RWPE2 (cell line): ENCODE measurements around the gene MYL12B.

Source experiments
- ATAC-seq: fragments of 200-7000 bp; cut with Tn5 transposase; 3 replicates; pipeline ENCODE4 v1.9.1; 2021; ENCODE audit warnings: low read depth
- DNase-seq: peaks from one replicate; pipeline ENCODE4 v3.0.0-alpha.2; 2020; ENCODE audit warnings: low spot score
- H3K27ac ChIP-seq: fragments of 450-650 bp; 2 replicates; pipeline ENCODE4 v1.5.1; 2017; ENCODE audit warnings: mild to moderate bottlenecking; ENCODE audit not compliant: poor library complexity, severe bottlenecking
- H3K27me3 ChIP-seq: fragments of 250-450 bp; sonication (Bioruptor Pico); 2 replicates; pipeline ENCODE4 v1.5.1; 2021; ENCODE audit warnings: mild to moderate bottlenecking, moderate library complexity; ENCODE audit not compliant: insufficient read depth, poor library complexity, severe bottlenecking
- H3K36me3 ChIP-seq: fragments of 250-450 bp; sonication (Bioruptor Pico); 2 replicates; pipeline ENCODE4 v1.5.1; 2020; ENCODE audit warnings: low read depth, mild to moderate bottlenecking, moderate library complexity
- H3K4me1 ChIP-seq: fragments of 250-450 bp; sonication (Bioruptor Pico); 2 replicates; pipeline ENCODE4 v1.5.1; 2021; ENCODE audit warnings: mild to moderate bottlenecking, moderate library complexity; ENCODE audit not compliant: insufficient read depth, poor library complexity, severe bottlenecking
- H3K4me3 ChIP-seq: fragments of 250-450 bp; sonication (Bioruptor Pico); 2 replicates; pipeline ENCODE4 v1.5.1; 2021; ENCODE audit warnings: mild to moderate bottlenecking, moderate library complexity; ENCODE audit not compliant: severe bottlenecking
- H3K9me3 ChIP-seq: fragments of 250-450 bp; sonication (Bioruptor Pico); 2 replicates; pipeline ENCODE4 v1.5.1; 2021; ENCODE audit warnings: mild to moderate bottlenecking, moderate library complexity; ENCODE audit not compliant: severe bottlenecking
- CTCF ChIP-seq: fragments of 450-650 bp; IDR thresholded peaks from one replicate; pipeline ENCODE4 v1.5.1; 2017; ENCODE audit warnings: mild to moderate bottlenecking, moderate library complexity; ENCODE audit not compliant: poor library complexity, severe bottlenecking

Gene MYL12B

GRCh38 chr18:3297025-3297984, 35.4 kb downstream of the MYL12B start:
- peaks cover 10% of the 10 kb centered on the region for H3K9me3 ChIP-seq
- no peaks in the 10 kb centered on the region for H3K4me1 ChIP-seq
- peak overlapping the region; percentile 20 for H3K27ac ChIP-seq
- ATAC-seq = peak; percentile 90
- peak; percentile 81 for DNase-seq
- no peaks in the 10 kb centered on the region for H3K27me3 ChIP-seq
- H3K4me3 ChIP-seq = peak overlapping the region; percentile 44
- H3K36me3 ChIP-seq = no peaks in the 10 kb centered on the region
- TF ChIP-seq CTCF = peak; percentile 80

GRCh38 chr18:3304832-3305231, 42.9 kb downstream of the MYL12B start:
- no peak for TF ChIP-seq CTCF
- H3K4me1 ChIP-seq = peaks cover 28% of the 10 kb centered on the region
- H3K9me3 ChIP-seq = no peaks in the 10 kb centered on the region
- H3K4me3 ChIP-seq = no peak overlapping the region
- H3K27ac ChIP-seq = peak overlapping the region; percentile 96
- DNase-seq (no peak), ATAC-seq (no peak)
- H3K27me3 ChIP-seq = no peaks in the 10 kb centered on the region
- no peaks in the 10 kb centered on the region for H3K36me3 ChIP-seq

- Histone ChIP-seq H3K27ac (peak overlapping the region; percentile 96), H3K36me3 (no peaks in the 10 kb centered on the region), H3K27me3 (no peaks in the 10 kb centered on the region), H3K4me1 (peaks cover 28% of the 10 kb centered on the region), H3K9me3 (no peaks in the 10 kb centered on the region), H3K4me3 (no peak overlapping the region)
- DNase-seq (peak; percentile 81), ATAC-seq (peak; percentile 95)
- no peak for TF ChIP-seq CTCF
These were observed 43.4 kb downstream of the MYL12B start for GRCh38 chr18:3305354-3305762.

- Histone ChIP-seq H3K27me3 (no peaks in the 10 kb centered on the region), H3K9me3 (no peaks in the 10 kb centered on the region), H3K27ac (peak overlapping the region; percentile 96), H3K36me3 (no peaks in the 10 kb centered on the region), H3K4me3 (no peak overlapping the region), H3K4me1 (peaks cover 28% of the 10 kb centered on the region)
- DNase-seq = peak; percentile 85
- no peak for TF ChIP-seq CTCF
- ATAC-seq = peak; percentile 68
These were observed 44.0 kb downstream of the MYL12B start for GRCh38 chr18:3305933-3306332.

GRCh38 chr18:3306391-3306790, 44.5 kb downstream of the MYL12B start:
- Histone ChIP-seq H3K4me1 (peaks cover 28% of the 10 kb centered on the region), H3K27ac (peak overlapping the region; percentile 96), H3K9me3 (no peaks in the 10 kb centered on the region), H3K36me3 (no peaks in the 10 kb centered on the region), H3K4me3 (no peak overlapping the region), H3K27me3 (no peaks in the 10 kb centered on the region)
- DNase-seq (no peak), ATAC-seq (peak; percentile 29; the same call in 2 of the 3 replicates)
- no peak for TF ChIP-seq CTCF
